ENCODE results near the gene COX4I1. TPM values are rescaled to one million over a fixed set of nuclear protein-coding genes. Genes with fewer than 3 reads are reported as not detected.
"Not testable (repeated sequence)": the region's sequence is repeated elsewhere in the genome, so short reads cannot be mapped to it uniquely, and the experiment has no call there.

Gene COX4I1
- total RNA-seq, 1 donor from 2014 or later: 349 TPM

GRCh38 chr16:85800321-85800669, 800 bp downstream of the COX4I1 start:
- DNase-seq (ENCODE audit: low read depth): peak; percentile 18

- no peak for DNase-seq (ENCODE audit: low read depth)
Observed at GRCh38 chr16:85803570-85803969, 4.1 kb downstream of the COX4I1 start.

- no peak for DNase-seq (ENCODE audit: low read depth)
Observed at GRCh38 chr16:85805442-85806045, 6.0 kb downstream of the COX4I1 start.

- no peak for DNase-seq (ENCODE audit: low read depth)
Observed at GRCh38 chr16:85806539-85806938, 7.0 kb downstream of the COX4I1 start.

- not testable (repeated sequence) for DNase-seq (ENCODE audit: low read depth)
Observed at GRCh38 chr16:85807340-85807739, 7.8 kb downstream of the COX4I1 start.

- DNase-seq (ENCODE audit: low read depth): not testable (repeated sequence)
Observed at GRCh38 chr16:85808104-85808503, 8.6 kb downstream of the COX4I1 start.

- DNase-seq (ENCODE audit: low read depth): no peak
Observed at GRCh38 chr16:85808926-85809325, 9.4 kb downstream of the COX4I1 start.

- no peak for DNase-seq (ENCODE audit: low read depth)
Observed at GRCh38 chr16:85809645-85810044, 10.2 kb downstream of the COX4I1 start.

- no peak for DNase-seq (ENCODE audit: low read depth)
Observed at GRCh38 chr16:85810097-85810741, 10.7 kb downstream of the COX4I1 start.

- DNase-seq (ENCODE audit: low read depth): no peak
Observed at GRCh38 chr16:85810742-85811115, 11.2 kb downstream of the COX4I1 start.

- DNase-seq (ENCODE audit: low read depth): no peak
Observed at GRCh38 chr16:85812031-85812807, 12.7 kb downstream of the COX4I1 start.

GRCh38 chr16:85812811-85813700, 13.6 kb downstream of the COX4I1 start:
- no peak for DNase-seq (ENCODE audit: low read depth)

GRCh38 chr16:85816159-85816558, 16.7 kb downstream of the COX4I1 start:
- no peak for DNase-seq (ENCODE audit: low read depth)

- DNase-seq (ENCODE audit: low read depth): not testable (repeated sequence)
Observed at GRCh38 chr16:85817195-85817594, 17.7 kb downstream of the COX4I1 start.

GRCh38 chr16:85819245-85819644, 19.8 kb downstream of the COX4I1 start:
- peak; percentile 59 for DNase-seq (ENCODE audit: low read depth)

- DNase-seq (ENCODE audit: low read depth): no peak
Observed at GRCh38 chr16:85819771-85820170, 20.3 kb downstream of the COX4I1 start.

GRCh38 chr16:85820604-85821372, 21.3 kb downstream of the COX4I1 start:
- no peak for DNase-seq (ENCODE audit: low read depth)

GRCh38 chr16:85821390-85822135, 22.1 kb downstream of the COX4I1 start:
- peak; percentile 50 for DNase-seq (ENCODE audit: low read depth)

GRCh38 chr16:85822145-85822544, 22.6 kb downstream of the COX4I1 start:
- no peak for DNase-seq (ENCODE audit: low read depth)

GRCh38 chr16:85823328-85823920, 23.9 kb downstream of the COX4I1 start:
- no peak for DNase-seq (ENCODE audit: low read depth)

Data from renal cortical epithelial cell (primary cell).